SK-N-SH (cell line): ENCODE data around the gene PLXDC1. TPM values are rescaled to one million over a fixed set of nuclear protein-coding genes. Genes with fewer than 3 reads are reported as not detected.

Source experiments
- CTCF ChIA-PET: fragments of 300-600, 350-600 bp; formaldehyde crosslinking; extraction: SDS; loops from one replicate; lab custom pipeline; 2021; lab: Yijun Ruan, JAX
- POLR2A ChIA-PET: fragments of 350-600 bp; sonication (Branson Sonifier 250); formaldehyde crosslinking; extraction: SDS; loops from one replicate; lab custom pipeline; 2020; ENCODE audit warnings: antibody characterized with exemption, inconsistent platforms; lab: Yijun Ruan, JAX
- DNase-seq: peaks from one replicate; pipeline ENCODE4 v3.0.0; 2012
- H2AFZ ChIP-seq: fragments of 200-600 bp; sonication (generic); 2 replicates; pipeline ENCODE4 v1.8.1; 2016; ENCODE audit warnings: antibody characterized with exemption, mild to moderate bottlenecking, low read depth
- H3F3A ChIP-seq: fragments of 200-600 bp; sonication (generic); replicated peaks from 2 replicates; pipeline ENCODE3; 2016; ENCODE audit warnings: antibody characterized with exemption, mild to moderate bottlenecking; ENCODE audit not compliant: insufficient read depth
- H3K27ac ChIP-seq, 2 experiments: fragments of 200-500 bp in 1 of 2; fragments of 200-600 bp in 1 of 2; sonication (Bioruptor generic) in 1 of 2; sonication (generic), shearing (Covaris generic) in 1 of 2; 2 replicates each; pipeline versions ENCODE4 v1.5.1 to v1.6.1; 2014 to 2016; ENCODE audit warnings: low read depth in 2 of 2, inconsistent platforms in 1 of 2, low read length in 1 of 2, mild to moderate bottlenecking in 1 of 2, mixed read lengths in 1 of 2
- H3K27me3 ChIP-seq: fragments of 200-600 bp; sonication (generic), shearing (Covaris generic); 2 replicates; pipeline ENCODE4 v1.6.1; 2016; ENCODE audit warnings: mixed run types; ENCODE audit not compliant: insufficient read depth
- H3K36me3 ChIP-seq, 2 experiments: fragments of 200-500 bp in 1 of 2; fragments of 200-600 bp in 1 of 2; sonication (Bioruptor generic) in 1 of 2; sonication (generic) in 1 of 2; replicated peaks in 1 of 2; 2 replicates each; pipeline versions ENCODE3 to v1.5.1; 2014 to 2016; ENCODE audit warnings: low read length in 1 of 2, mild to moderate bottlenecking in 1 of 2; ENCODE audit not compliant: insufficient read depth in 2 of 2, control insufficient read depth in 1 of 2
- H3K4me1 ChIP-seq, 2 experiments: fragments of 200-500 bp in 1 of 2; fragments of 200-600 bp in 1 of 2; sonication (Bioruptor generic) in 1 of 2; sonication (generic), shearing (Covaris generic) in 1 of 2; 2 replicates each; pipeline versions ENCODE4 v1.5.1 to v1.6.1; 2014 to 2016; ENCODE audit warnings: low read depth in 1 of 2, low read length in 1 of 2, mixed run types in 1 of 2; ENCODE audit not compliant: insufficient read depth in 2 of 2, control insufficient read depth in 1 of 2
- H3K4me2 ChIP-seq: fragments of 200-600 bp; sonication (generic), shearing (Covaris generic); 2 replicates; pipeline ENCODE4 v1.6.1; 2017; ENCODE audit warnings: mixed run types
- H3K4me3 ChIP-seq, 2 experiments: fragments of 200-500 bp in 1 of 2; fragments of 200-600 bp in 1 of 2; sonication (Bioruptor generic) in 1 of 2; sonication (generic), shearing (Covaris generic) in 1 of 2; 2 replicates each; pipeline versions ENCODE4 v1.5.1 to v1.8.1; 2014 to 2016; ENCODE audit warnings: low read depth in 2 of 2, inconsistent platforms in 1 of 2, low read length in 1 of 2, mild to moderate bottlenecking in 1 of 2, mixed read lengths in 1 of 2, moderate library complexity in 1 of 2
- H3K79me2 ChIP-seq: fragments of 200-600 bp; sonication (generic); 2 replicates; pipeline ENCODE4 v1.8.1; 2017; ENCODE audit warnings: mild to moderate bottlenecking; ENCODE audit not compliant: insufficient read depth
- H3K9ac ChIP-seq: fragments of 200-600 bp; sonication (generic); 2 replicates; pipeline ENCODE4 v1.6.1; 2017; ENCODE audit warnings: mixed run types
- H3K9me2 ChIP-seq: fragments of 200-600 bp; sonication (generic); 2 replicates; pipeline ENCODE4 v1.6.1; 2017; ENCODE audit warnings: mixed run types
- H3K9me3 ChIP-seq: fragments of 200-600 bp; sonication (generic); 2 replicates; pipeline ENCODE4 v1.6.1; 2017; ENCODE audit warnings: mixed run types, mild to moderate bottlenecking, moderate library complexity
- H4K20me1 ChIP-seq: fragments of 200-600 bp; sonication (generic); 2 replicates; pipeline ENCODE4 v1.6.1; 2017; ENCODE audit warnings: mild to moderate bottlenecking, mixed run types; ENCODE audit not compliant: insufficient read depth
- CTCF ChIP-seq: fragments of 200-600 bp; sonication (generic); IDR thresholded peaks from 2 replicates; pipeline ENCODE4 v1.6.1; 2017; ENCODE audit warnings: antibody characterized with exemption, mild to moderate bottlenecking, moderate library complexity
- FOSL2 ChIP-seq: IDR thresholded peaks from 2 replicates; pipeline ENCODE4 v1.4.0; 2012; ENCODE audit warnings: low read depth, mild to moderate bottlenecking, moderate library complexity, borderline replicate concordance
- FOXM1 ChIP-seq: IDR thresholded peaks from 2 replicates; pipeline ENCODE4 v1.4.0; 2012; ENCODE audit warnings: low read depth, mild to moderate bottlenecking
- GABPA ChIP-seq: IDR thresholded peaks from 2 replicates; pipeline ENCODE4 v1.4.0; 2012; ENCODE audit warnings: low read depth, mild to moderate bottlenecking
- GATA2 ChIP-seq: sonication (generic); formaldehyde crosslinking; IDR thresholded peaks from 2 replicates; pipeline ENCODE4 v1.5.0; 2020; ENCODE audit warnings: mild to moderate bottlenecking, missing genetic modification reagents
- IRF3 ChIP-seq: fragments of 150-350 bp; IDR thresholded peaks from 2 replicates; pipeline ENCODE4 v1.6.1; 2016; ENCODE audit warnings: mild to moderate bottlenecking, low read depth, low read length
- JUND ChIP-seq: IDR thresholded peaks from 2 replicates; pipeline ENCODE4 v1.4.0; 2012
- NRF1 ChIP-seq: IDR thresholded peaks from 2 replicates; pipeline ENCODE4 v1.6.1; 2012; ENCODE audit warnings: low read depth, mild to moderate bottlenecking, low read length
- PBX3 ChIP-seq: IDR thresholded peaks from 2 replicates; pipeline ENCODE4; 2012
- POLR2AphosphoS5 ChIP-seq: IDR thresholded peaks from 2 replicates; pipeline ENCODE4 v1.6.1; 2012; ENCODE audit warnings: low read depth, low read length
- RAD21 ChIP-seq: IDR thresholded peaks from 2 replicates; pipeline ENCODE4 v1.6.1; 2012; ENCODE audit warnings: mild to moderate bottlenecking, low read length
- REST ChIP-seq: IDR thresholded peaks from 2 replicates; pipeline ENCODE4 v1.6.1; 2012; ENCODE audit warnings: mild to moderate bottlenecking, low read depth, low read length, moderate library complexity
- SIN3A ChIP-seq: IDR thresholded peaks from 2 replicates; pipeline ENCODE4 v1.6.1; 2012; ENCODE audit warnings: low read depth, mild to moderate bottlenecking, low read length, moderate library complexity, borderline replicate concordance
- SMC3 ChIP-seq: IDR thresholded peaks from 2 replicates; pipeline ENCODE4 v1.6.1; 2012; ENCODE audit warnings: low read depth, low read length, improper control_type of control experiment
- TAF1 ChIP-seq: IDR thresholded peaks from 2 replicates; pipeline ENCODE4 v1.6.1; 2012; ENCODE audit warnings: low read depth, mild to moderate bottlenecking, low read length, moderate library complexity, borderline replicate concordance
- USF1 ChIP-seq: IDR thresholded peaks from 2 replicates; pipeline ENCODE4 v1.4.0; 2012; ENCODE audit warnings: low read depth, borderline replicate concordance
- USF2 ChIP-seq: fragments of 150-350 bp; IDR thresholded peaks from 2 replicates; pipeline ENCODE4 v1.6.1; 2017; ENCODE audit warnings: antibody characterized with exemption, low read length, low read depth, borderline replicate concordance
- WGBS: methylation state at CpG from one replicate; pipeline ENCODE4 v1.1.6; 2017; ENCODE audit warnings: low lambda C conversion rate; 5-methylcytosine and 5-hydroxymethylcytosine counted together
- polyA plus RNA-seq, 3 experiments: library from polyadenylated mRNA; depleted of rRNA; stranded (reverse); fragments of >200 nt; gene quantifications; 2 replicates each; pipeline ENCODE4 v1.2.3, GENCODE V29; 2012

Gene PLXDC1
- polyA plus RNA-seq, 1 of the 3 experiments (the other 2 are of a cell fraction): 1.5 TPM

GRCh38 chr17:39069114-39069756 is 82.2 kb downstream of the PLXDC1 start:
- H4K20me1 ChIP-seq: no peaks in the 10 kb centered on the region
- no peak for TF ChIP-seq JUND
- TF ChIP-seq USF1: no peak
- peak; percentile 75 for TF ChIP-seq SMC3
- TF ChIP-seq IRF3: no peak
- peak; percentile 68 for TF ChIP-seq CTCF
- TF ChIP-seq SIN3A: no peak
- no peak for TF ChIP-seq USF2
- peak; percentile 85 for TF ChIP-seq PBX3
- no peak for TF ChIP-seq REST
- TF ChIP-seq GABPA: no peak
- TF ChIP-seq TAF1: no peak
- TF ChIP-seq GATA2 (CRISPR knock-in tag): no peak
- no peak for TF ChIP-seq NRF1
- no peak for TF ChIP-seq FOXM1
- TF ChIP-seq FOSL2: no peak
- peak; percentile 76 for TF ChIP-seq RAD21
- TF ChIP-seq POLR2AphosphoS5: no peak
- TF ChIP-seq, all 33 proteins: peak for 4
- Histone ChIP-seq H2AFZ (no peak overlapping the region), H3F3A (no peaks in the 10 kb centered on the region), H3K36me3 (no peaks in the 10 kb centered on the region), H3K79me2 (no peaks in the 10 kb centered on the region), H3K4me2 (no peak overlapping the region), H3K4me3 (no peak overlapping the region), H3K27me3 (no peaks in the 10 kb centered on the region), H3K27ac (no peak overlapping the region), H3K9ac (no peak overlapping the region), H3K9me3 (no peaks in the 10 kb centered on the region), H3K4me1 (no peaks in the 10 kb centered on the region; a peak in 1 of 4 replicates), H3K9me2 (no peaks in the 10 kb centered on the region)
- POLR2A ChIA-PET: no interaction called here
- WGBS: 72% methylated on average over 8 of the region's 8 CpGs
- DNase-seq: peak; percentile 69
- CTCF ChIA-PET: interaction anchor here (0.8 to 2.3 kb wide), 6 partner anchors 9 to 106 kb away, joined by 3 to 27 read pairs (median 4); partner anchors contain the start of gene PLXDC1
